Mesothelial cell of epicardium (in vitro differentiated cells): ENCODE measurements around the gene WDR7. TPM values are rescaled to one million over a fixed set of nuclear protein-coding genes. Genes with fewer than 3 reads are reported as not detected.

Experiments used
- DNase-seq, 2 experiments: peaks; one replicate each; pipeline ENCODE4 v3.0.0; 2021; ENCODE audit warnings: low spot score in 2 of 2; ENCODE audit not compliant: unreplicated experiment in 2 of 2
- H3K27ac Mint-ChIP-seq: 2 replicates; pipeline ENCODE4 v1.8.0; 2021; ENCODE audit warnings: mixed read lengths
- H3K27me3 Mint-ChIP-seq: 2 replicates; pipeline ENCODE4 v1.8.0; 2021; ENCODE audit warnings: low read depth, mixed read lengths
- H3K36me3 Mint-ChIP-seq: 2 replicates; pipeline ENCODE4 v1.8.0; 2021; ENCODE audit warnings: mixed read lengths
- H3K4me1 Mint-ChIP-seq: 2 replicates; pipeline ENCODE4 v1.8.0; 2021; ENCODE audit warnings: mixed read lengths
- H3K4me3 Mint-ChIP-seq: 2 replicates; pipeline ENCODE4 v1.8.0; 2021; ENCODE audit warnings: mild to moderate bottlenecking, moderate library complexity, mixed read lengths
- H3K9me3 Mint-ChIP-seq: 2 replicates; pipeline ENCODE4 v1.8.0; 2021; ENCODE audit warnings: mixed read lengths
- total RNA-seq: library from RNA; stranded (reverse); gene quantifications from 3 replicates; pipeline ENCODE4 v1.2.1, GENCODE V29; 2021
- TF ChIP-seq, protein P1 (sequence below): fragments of 200-600 bp; sonication (generic); IDR thresholded peaks from one replicate; pipeline ENCODE4 v1.5.0; 2021; ENCODE audit warnings: antibody characterized with exemption; ENCODE audit not compliant: unreplicated experiment

The WDR7 gene
- total RNA-seq, 1 donor from 2014 or later: 28.0 TPM

DNA sequence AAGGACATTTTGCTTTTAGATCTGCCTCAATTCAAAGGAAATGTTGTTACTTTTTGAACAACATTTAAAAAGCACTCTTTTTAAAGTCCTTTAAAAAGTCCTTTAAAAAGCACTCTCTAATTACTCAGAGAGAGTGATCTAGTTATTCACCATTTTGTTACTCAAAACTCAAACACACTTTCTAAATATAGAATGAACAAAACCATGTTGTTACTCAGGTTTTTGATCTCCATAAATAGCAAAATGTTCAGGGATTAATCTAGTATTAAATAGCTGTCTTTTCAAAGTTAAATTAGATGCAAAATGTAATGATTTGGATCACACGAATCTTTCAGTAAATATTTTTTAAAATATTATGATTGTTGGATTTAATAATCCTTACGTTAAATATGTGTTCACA lies 352.2 kb downstream of the WDR7 start:
- no peak overlapping the region for H3K27ac Mint-ChIP-seq
- H3K9me3 Mint-ChIP-seq: no peaks in the 10 kb centered on the region
- no peaks in the 10 kb centered on the region for H3K27me3 Mint-ChIP-seq
- TF ChIP-seq, protein P1, sequence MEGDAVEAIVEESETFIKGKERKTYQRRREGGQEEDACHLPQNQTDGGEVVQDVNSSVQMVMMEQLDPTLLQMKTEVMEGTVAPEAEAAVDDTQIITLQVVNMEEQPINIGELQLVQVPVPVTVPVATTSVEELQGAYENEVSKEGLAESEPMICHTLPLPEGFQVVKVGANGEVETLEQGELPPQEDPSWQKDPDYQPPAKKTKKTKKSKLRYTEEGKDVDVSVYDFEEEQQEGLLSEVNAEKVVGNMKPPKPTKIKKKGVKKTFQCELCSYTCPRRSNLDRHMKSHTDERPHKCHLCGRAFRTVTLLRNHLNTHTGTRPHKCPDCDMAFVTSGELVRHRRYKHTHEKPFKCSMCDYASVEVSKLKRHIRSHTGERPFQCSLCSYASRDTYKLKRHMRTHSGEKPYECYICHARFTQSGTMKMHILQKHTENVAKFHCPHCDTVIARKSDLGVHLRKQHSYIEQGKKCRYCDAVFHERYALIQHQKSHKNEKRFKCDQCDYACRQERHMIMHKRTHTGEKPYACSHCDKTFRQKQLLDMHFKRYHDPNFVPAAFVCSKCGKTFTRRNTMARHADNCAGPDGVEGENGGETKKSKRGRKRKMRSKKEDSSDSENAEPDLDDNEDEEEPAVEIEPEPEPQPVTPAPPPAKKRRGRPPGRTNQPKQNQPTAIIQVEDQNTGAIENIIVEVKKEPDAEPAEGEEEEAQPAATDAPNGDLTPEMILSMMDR: no peak
- no peaks in the 10 kb centered on the region for H3K4me1 Mint-ChIP-seq
- no peaks in the 10 kb centered on the region for H3K36me3 Mint-ChIP-seq
- DNase-seq: no peak
- H3K4me3 Mint-ChIP-seq: no peak overlapping the region

DNA sequence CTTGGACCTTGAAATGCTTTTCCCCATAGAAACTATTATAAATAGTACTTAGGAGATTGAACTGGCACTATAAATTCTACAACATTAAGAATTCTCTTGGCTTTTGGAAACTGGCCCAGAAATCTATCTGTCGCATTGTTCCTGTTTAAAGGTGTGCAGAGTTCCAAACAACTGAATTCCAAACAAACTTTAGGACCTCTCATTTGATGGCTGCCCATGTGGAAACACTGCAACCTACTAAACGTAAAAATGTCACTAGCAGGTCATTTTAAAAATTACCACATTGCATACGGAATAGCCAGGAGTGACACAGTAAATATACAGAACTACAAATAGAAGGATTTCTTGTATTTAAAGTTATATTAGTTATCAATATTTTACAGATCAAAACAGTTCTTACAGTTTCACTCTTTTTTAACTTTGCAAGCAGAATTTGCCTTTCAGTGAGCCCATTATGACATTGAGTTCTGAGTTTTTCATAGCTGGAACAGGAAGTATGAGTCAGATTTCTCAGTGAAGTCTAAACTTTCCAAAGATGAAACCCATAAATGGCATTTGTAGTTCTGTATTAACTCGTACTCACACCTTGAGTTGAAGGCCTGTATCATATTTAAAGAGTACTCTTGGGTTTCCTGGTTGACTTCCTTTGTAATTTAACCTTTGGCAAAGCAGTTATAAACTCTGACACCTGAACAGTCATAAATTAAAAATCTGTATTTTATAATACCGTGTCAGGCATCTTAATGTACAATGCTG lies 353.4 kb downstream of the WDR7 start:
- no peaks in the 10 kb centered on the region for H3K36me3 Mint-ChIP-seq
- H3K4me3 Mint-ChIP-seq: no peak overlapping the region
- no peaks in the 10 kb centered on the region for H3K27me3 Mint-ChIP-seq
- no peak overlapping the region for H3K27ac Mint-ChIP-seq
- no peak for DNase-seq
- H3K9me3 Mint-ChIP-seq: no peaks in the 10 kb centered on the region
- TF ChIP-seq, protein P1: no peak
- no peaks in the 10 kb centered on the region for H3K4me1 Mint-ChIP-seq

DNA sequence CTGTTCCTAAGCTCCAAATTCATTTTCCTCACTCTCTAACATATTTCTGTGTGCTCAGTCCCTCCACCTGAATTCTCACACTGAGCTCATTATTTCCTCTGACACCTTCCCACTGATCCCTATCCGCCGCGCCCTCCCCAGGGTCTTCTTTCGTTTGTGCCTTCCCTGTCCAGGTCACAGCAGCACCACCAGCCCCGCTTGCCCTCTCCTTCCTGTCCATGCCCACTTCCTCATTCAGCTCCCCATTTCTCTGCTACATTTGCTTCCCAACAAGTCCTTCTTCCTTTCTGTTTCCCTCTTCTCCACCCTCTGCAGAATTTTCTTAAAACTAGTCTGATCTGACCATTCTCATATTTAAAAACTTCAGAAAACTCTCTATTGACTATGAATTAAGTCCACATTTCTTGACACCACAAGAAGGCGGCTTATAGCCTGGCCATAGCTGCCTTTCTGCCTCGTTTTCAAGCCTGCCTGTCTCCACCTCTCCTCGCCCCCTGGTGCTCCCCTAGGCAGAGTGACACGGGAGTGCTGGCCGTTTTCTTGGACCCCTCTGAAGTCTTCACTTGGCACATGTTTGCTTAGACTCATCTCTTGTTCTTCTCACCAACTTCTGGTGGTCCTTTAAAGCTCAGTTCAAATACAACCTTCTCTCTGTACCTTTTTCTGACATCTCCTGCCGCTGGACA lies 357.0 kb downstream of the WDR7 start:
- Mint-ChIP-seq H3K4me3 (no peak overlapping the region), H3K36me3 (no peaks in the 10 kb centered on the region), H3K27ac (no peak overlapping the region), H3K9me3 (no peaks in the 10 kb centered on the region), H3K27me3 (no peaks in the 10 kb centered on the region), H3K4me1 (no peaks in the 10 kb centered on the region)
- no peak for DNase-seq
- TF ChIP-seq, protein P1: no peak

DNA sequence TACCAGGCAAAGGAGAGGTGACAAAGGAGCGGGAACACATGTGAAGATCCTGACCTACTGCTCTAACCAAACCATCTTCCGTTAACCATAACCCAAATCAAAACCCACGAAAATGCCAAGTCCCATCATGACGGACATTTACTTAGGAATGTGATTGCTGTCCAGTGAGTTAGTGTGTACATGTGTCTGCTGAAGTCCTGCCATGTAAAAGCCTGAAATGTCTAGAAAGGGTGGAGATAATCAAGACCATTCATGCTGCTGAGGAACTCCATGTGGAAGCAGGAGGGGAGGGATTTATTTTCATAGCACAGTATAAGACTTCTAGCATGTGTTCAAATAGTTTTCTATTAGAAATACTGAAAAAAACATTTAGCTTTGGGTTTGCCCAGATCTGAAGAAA lies 358.7 kb downstream of the WDR7 start:
- no peak for DNase-seq
- Mint-ChIP-seq H3K36me3 (no peaks in the 10 kb centered on the region), H3K9me3 (no peaks in the 10 kb centered on the region), H3K4me3 (no peak overlapping the region), H3K4me1 (no peaks in the 10 kb centered on the region), H3K27ac (no peak overlapping the region), H3K27me3 (no peaks in the 10 kb centered on the region)
- TF ChIP-seq, protein P1: no peak

DNA sequence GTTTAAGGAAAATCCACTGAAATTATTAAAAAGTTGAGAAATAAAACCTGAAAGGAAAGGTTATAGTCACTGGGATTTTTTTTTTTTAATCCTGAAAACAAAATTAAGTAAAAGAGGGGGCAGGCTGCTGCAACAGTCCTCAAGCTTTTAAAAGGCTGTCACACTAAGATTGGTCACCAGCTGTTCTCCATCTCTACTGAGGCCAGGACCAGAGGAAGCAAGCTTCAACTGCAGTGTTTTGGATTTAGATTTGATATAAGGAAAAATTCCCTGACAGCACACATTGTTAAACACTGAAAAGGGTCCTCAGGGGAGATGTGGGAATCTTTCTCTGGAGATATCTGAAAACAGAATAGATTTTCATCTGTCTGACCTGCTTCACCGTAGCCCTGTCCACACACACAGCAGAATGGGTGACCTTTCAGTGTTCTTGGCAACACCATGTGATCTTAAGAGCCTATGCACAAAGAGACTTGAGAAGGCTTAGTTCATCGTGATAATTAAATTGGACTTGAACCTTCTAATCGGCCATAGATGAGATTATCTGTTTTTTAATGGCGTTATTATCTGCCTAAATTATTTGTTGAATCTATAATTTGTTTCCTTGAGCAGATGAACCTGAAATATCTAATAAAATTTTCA lies 363.7 kb downstream of the WDR7 start:
- H3K4me3 Mint-ChIP-seq: no peak overlapping the region
- H3K27me3 Mint-ChIP-seq: no peaks in the 10 kb centered on the region
- no peaks in the 10 kb centered on the region for H3K9me3 Mint-ChIP-seq
- TF ChIP-seq, protein P1: no peak
- no peak for DNase-seq
- no peaks in the 10 kb centered on the region for H3K4me1 Mint-ChIP-seq
- no peaks in the 10 kb centered on the region for H3K36me3 Mint-ChIP-seq
- no peak overlapping the region for H3K27ac Mint-ChIP-seq
